BJ (cell line): ENCODE results near the gene RINL. TPM values are rescaled to one million over a fixed set of nuclear protein-coding genes. Genes with fewer than 3 reads are reported as not detected.

Experiments used
- CTCF ChIA-PET: fragments of 350-600 bp; formaldehyde crosslinking; extraction: SDS; loops from one replicate; lab custom pipeline; 2021; ENCODE audit warnings: antibody characterized with exemption, inconsistent platforms; lab: Yijun Ruan, JAX
- POLR2A ChIA-PET: fragments of 300-600 bp; sonication (Branson Sonifier 250); formaldehyde crosslinking; extraction: SDS; loops from one replicate; lab custom pipeline; 2021; ENCODE audit warnings: antibody characterized with exemption; lab: Charles Lee
- DNase-seq: peaks from one replicate; pipeline ENCODE4 v3.0.0-alpha.2; 2011; ENCODE audit warnings: low read depth
- H3K27me3 ChIP-seq: 2 replicates; pipeline ENCODE4 v1.6.0; 2011; ENCODE audit warnings: low read length; ENCODE audit not compliant: control insufficient read depth, insufficient read depth
- H3K36me3 ChIP-seq: 2 replicates; pipeline ENCODE4 v1.5.1; 2011; ENCODE audit warnings: low read length; ENCODE audit not compliant: control insufficient read depth, insufficient read depth
- H3K4me3 ChIP-seq: 2 replicates; pipeline ENCODE4 v1.5.1; 2011; ENCODE audit warnings: low read depth, mild to moderate bottlenecking, control low read depth, low read length
- CTCF ChIP-seq: IDR thresholded peaks from 2 replicates; pipeline ENCODE4 v1.5.1; 2011; ENCODE audit warnings: low read depth, mild to moderate bottlenecking, control low read depth, inconsistent platforms, low read length, moderate library complexity; ENCODE audit not compliant: insufficient read depth
- polyA plus RNA-seq: library from polyadenylated mRNA; depleted of rRNA; stranded (reverse); fragments of >200 nt; gene quantifications from 2 replicates; pipeline ENCODE4 v1.2.3, GENCODE V29; 2011

RINL gene
- polyA plus RNA-seq, 1 experiment, result 1.9 TPM

DNA sequence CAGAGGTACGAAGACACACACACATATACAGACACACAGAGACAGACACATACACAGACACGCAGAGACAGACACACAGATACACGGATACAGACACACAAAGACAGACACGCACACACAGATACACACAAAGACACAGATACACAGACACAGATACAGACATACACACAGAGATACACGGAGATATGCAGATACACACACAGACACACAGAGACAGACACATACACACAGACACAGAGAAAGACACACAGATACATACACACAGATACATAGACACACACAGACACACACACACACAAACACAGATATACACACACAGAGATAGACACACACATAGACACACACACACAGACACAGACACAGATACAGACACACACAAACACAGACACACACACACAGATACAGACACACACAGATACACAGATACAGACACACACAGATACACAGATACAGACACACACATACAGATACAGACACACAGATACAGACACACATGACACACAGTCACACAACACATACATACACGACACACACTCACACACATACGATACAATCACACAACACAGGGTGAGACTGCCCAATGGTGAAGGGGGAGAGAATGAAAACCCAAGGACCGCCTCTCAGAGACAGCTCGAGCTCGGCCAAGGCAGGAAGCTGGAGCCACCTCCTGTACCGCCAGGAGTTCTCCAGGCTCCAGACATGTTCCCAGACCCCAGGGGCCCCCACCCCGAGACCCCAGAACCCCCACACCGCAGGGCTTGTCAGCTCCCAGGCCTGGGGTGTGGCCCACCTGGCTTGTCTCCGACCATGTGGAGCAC, 42.7 kb upstream of the RINL start:
- no peak for DNase-seq
- CTCF ChIA-PET, result interaction anchor here (0.9 to 1.9 kb wide), 3 partner anchors 9 to 51 kb away, joined by 4 to 11 read pairs (median 8); partner anchors contain the start of genes MRPS12 and SARS2
- POLR2A ChIA-PET, result no interaction called here
- TF ChIP-seq CTCF, result no peak
- Histone ChIP-seq H3K36me3 (peaks cover 8% of the 10 kb centered on the region), H3K4me3 (no peak overlapping the region), H3K27me3 (no peaks in the 10 kb centered on the region)

DNA sequence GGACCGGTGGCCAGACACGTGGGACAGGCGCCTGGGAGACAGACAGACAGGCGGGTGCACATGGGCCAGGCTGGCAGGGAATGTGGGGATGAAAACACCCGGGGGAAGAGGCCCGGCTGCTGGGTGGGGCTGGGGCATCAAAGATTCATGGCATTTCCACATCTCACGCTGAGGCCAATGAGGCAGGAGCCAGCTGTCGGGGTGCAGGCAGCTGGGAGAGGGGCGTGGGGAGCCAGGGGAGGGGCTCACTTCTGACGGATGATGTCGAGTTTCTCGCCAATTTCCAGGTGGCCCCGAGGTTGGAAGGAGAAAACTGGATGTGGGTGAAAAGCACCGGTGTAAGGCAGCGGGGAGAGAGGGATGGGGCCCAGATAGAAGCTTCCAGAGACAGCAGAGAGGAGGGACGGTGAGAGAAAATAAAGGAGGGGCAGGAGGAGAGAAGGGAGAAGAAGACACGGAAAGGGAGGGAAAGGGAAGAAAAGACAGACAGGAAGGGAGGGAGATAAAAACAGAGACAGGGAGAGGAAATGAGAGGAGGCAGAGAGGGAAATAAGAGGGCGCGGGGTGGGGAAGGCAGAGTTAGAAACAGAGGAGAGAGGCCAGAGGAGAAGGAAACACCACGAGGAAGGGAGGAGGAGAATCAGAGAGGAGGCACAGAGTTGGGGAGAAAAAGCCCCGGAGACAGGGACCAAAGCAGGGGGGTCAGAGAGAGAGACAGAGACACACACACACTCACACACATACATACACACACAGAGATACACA, 41.9 kb upstream of the RINL start:
- ChIA-PET CTCF (interaction anchor here (0.7 to 1.9 kb wide), 3 partner anchors 9 to 517 kb away, joined by 3 to 11 read pairs (median 5); partner anchors contain the start of genes FAM98C, MRPS12 and SARS2), POLR2A (no interaction called here)
- Histone ChIP-seq H3K4me3 (no peak overlapping the region), H3K36me3 (peaks cover 6% of the 10 kb centered on the region; the same call in 1 of the 2 replicates), H3K27me3 (no peaks in the 10 kb centered on the region)
- DNase-seq, result no peak
- no peak for TF ChIP-seq CTCF

DNA sequence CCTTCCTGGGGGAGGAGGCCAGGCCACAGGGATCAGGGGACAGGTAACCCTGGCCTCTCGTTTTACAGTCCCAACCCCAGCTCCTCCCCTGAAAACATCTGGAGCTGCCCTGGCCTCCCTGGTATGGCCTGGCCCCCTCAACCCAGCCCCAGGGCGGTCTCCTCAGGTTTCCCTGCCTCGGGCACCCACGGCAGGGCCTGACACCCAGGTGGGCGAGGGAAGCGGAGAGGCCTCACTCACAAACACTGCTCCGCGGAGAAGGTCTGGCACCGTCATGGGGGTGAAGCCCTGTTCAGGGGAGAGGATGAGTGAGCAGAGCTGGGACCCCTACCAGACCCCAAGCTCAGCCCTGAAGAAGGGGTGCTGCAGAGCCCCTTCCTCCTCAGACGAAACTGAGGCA, 40.5 kb upstream of the RINL start:
- TF ChIP-seq CTCF, result no peak
- ChIA-PET CTCF (interaction anchor here (1.1 to 1.9 kb wide), 3 partner anchors 11 to 31 kb away, joined by 5 to 11 read pairs (median 7); partner anchors contain the start of genes MRPS12 and SARS2), POLR2A (interaction anchor here (0.6 kb wide), 1 partner anchor 385 kb away, joined by 6 read pairs; no protein-coding TSS in a partner anchor)
- no peak for DNase-seq
- Histone ChIP-seq H3K27me3 (no peaks in the 10 kb centered on the region), H3K4me3 (no peak overlapping the region), H3K36me3 (peaks cover 4% of the 10 kb centered on the region; the same call in 1 of the 2 replicates)

DNA sequence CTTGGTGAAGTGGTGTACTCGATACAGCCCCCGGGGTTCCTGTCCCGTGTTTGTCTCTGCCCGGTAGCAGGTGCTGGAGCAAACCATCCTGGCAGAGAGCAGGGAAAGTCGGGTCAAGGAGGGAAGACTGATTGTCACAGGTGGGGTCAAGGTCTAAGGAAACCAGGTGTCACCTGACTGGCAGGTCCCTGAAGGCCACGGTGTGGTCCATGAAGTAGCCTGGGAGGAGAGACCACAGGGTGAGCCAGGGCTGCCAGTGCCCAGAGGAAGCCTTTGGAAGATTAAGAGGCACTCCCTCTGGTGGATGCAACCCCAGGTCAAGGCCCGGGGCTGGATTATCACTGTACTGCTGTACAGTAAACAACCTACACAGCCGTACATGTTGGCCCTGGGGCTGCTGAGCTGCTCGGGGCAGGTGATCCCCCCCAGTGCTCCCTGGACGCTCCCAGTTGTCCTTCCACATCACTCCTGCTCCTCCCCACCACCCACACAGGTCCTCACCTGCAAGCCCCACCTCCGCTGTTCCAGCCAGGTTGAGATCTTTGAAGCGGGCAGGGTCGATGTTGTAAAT, 39.9 kb upstream of the RINL start:
- no peak for DNase-seq
- TF ChIP-seq CTCF, result no peak
- POLR2A ChIA-PET, result interaction anchor here (0.6 kb wide), 1 partner anchor 385 kb away, joined by 6 read pairs; no protein-coding TSS in a partner anchor
- peaks cover 4% of the 10 kb centered on the region; the same call in 1 of the 2 replicates for H3K36me3 ChIP-seq
- no peak overlapping the region for H3K4me3 ChIP-seq
- CTCF ChIA-PET, result interaction anchor here (1.4 to 1.9 kb wide), 2 partner anchors 11 to 12 kb away, joined by 5 to 8 read pairs; partner anchors contain the start of genes MRPS12 and SARS2
- no peaks in the 10 kb centered on the region for H3K27me3 ChIP-seq
